Colonic mucosa (tissue), 4 donors: ENCODE data around the gene IQGAP2. TPM values are rescaled to one million over a fixed set of nuclear protein-coding genes. Genes with fewer than 3 reads are reported as not detected.

Experiments used
- DNase-seq: peaks from one replicate; pipeline ENCODE4 v3.0.0-alpha.2; 2020
- H3K27ac ChIP-seq: fragments of 200-600 bp; one replicate; pipeline ENCODE4 v1.8.0; 2021
- H3K27me3 ChIP-seq: fragments of 200-600 bp; one replicate; pipeline ENCODE4 v1.8.0; 2021
- H3K36me3 ChIP-seq: fragments of 200-600 bp; one replicate; pipeline ENCODE4 v1.8.0; 2021
- H3K4me1 ChIP-seq: fragments of 200-600 bp; one replicate; pipeline ENCODE4 v1.8.0; 2021; ENCODE audit warnings: mild to moderate bottlenecking
- H3K4me3 ChIP-seq: fragments of 200-600 bp; one replicate; pipeline ENCODE4 v1.8.0; 2021
- H3K9ac ChIP-seq, 2 donors: one replicate each; pipeline ENCODE4 v1.7.0; 2013; ENCODE audit warnings: control low read depth in 2 of 2, low read depth in 2 of 2, low read length in 2 of 2
- H3K9me3 ChIP-seq: fragments of 200-600 bp; one replicate; pipeline ENCODE4 v1.8.0; 2021
- intact Hi-C: fragments of 100-400 bp; cut with DNase I; formaldehyde crosslinking; loops from one replicate; pipeline ENCODE4 v1.14.1; 2022
- total RNA-seq, 2 donors: library from RNA; stranded (reverse); fragmentation: NEBNext Ultra II Directional in 1 of 2; extraction: Animal tissue kit (Norgen Biotek cat#: 25700) in 1 of 2; gene quantifications; one replicate each; pipeline ENCODE4 v1.2.1, GENCODE V29; 2021
- TF ChIP-seq, protein P1 (sequence below): fragments of 200-600 bp; IDR thresholded peaks from one replicate; pipeline ENCODE4 v1.8.0; 2022; ENCODE audit warnings: antibody characterized with exemption, mild to moderate bottlenecking
- donor health status: healthy.
- donor health status: DM: no; HTN: no; CAD: no.
- donor health status: DM: no; HTN: no; CAD: no.

The IQGAP2 gene
- total RNA-seq, 2 donors from 2014 or later = 62.2 to 75.6 TPM

DNA sequence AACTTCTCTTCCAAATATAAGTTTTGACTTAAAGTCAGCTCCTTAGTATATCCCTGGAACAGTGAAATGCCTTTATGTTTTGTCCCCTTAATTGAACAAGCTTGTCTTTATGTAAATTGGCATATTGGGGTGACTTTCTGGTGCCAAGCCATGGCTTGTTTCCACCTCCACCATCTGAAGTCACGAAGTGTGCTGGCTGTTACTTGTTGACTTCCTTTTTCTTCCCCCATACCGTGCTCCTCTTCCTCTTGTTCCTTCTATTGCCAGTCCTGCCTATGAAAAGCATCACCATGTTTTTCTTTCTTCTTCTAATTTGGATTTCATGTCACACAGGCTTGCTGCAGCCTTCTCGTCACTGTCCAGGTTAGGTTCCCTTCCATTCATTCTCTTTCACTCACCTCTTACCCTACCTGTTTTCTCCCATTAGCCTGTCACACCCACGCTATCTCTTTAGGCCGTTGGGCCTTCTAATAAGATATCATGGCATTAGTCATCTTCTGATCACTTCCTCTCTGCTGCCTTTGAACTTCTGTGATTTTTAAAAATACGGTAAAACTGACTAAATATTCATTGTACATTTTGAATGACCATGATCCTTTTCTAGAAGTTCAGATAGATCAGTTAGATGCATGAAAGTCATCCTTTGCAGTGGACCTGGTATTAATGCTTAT lies 48.1 kb downstream of the IQGAP2 start:
- Histone ChIP-seq H3K36me3 (no peaks in the 10 kb centered on the region), H3K27ac (no peak overlapping the region), H3K9ac (no peak overlapping the region), H3K4me3 (no peak overlapping the region), H3K4me1 (no peaks in the 10 kb centered on the region), H3K9me3 (no peaks in the 10 kb centered on the region), H3K27me3 (no peaks in the 10 kb centered on the region)
- TF ChIP-seq, protein P1, sequence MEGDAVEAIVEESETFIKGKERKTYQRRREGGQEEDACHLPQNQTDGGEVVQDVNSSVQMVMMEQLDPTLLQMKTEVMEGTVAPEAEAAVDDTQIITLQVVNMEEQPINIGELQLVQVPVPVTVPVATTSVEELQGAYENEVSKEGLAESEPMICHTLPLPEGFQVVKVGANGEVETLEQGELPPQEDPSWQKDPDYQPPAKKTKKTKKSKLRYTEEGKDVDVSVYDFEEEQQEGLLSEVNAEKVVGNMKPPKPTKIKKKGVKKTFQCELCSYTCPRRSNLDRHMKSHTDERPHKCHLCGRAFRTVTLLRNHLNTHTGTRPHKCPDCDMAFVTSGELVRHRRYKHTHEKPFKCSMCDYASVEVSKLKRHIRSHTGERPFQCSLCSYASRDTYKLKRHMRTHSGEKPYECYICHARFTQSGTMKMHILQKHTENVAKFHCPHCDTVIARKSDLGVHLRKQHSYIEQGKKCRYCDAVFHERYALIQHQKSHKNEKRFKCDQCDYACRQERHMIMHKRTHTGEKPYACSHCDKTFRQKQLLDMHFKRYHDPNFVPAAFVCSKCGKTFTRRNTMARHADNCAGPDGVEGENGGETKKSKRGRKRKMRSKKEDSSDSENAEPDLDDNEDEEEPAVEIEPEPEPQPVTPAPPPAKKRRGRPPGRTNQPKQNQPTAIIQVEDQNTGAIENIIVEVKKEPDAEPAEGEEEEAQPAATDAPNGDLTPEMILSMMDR = no peak
- no peak for DNase-seq
- intact Hi-C loops = no loop called here

DNA sequence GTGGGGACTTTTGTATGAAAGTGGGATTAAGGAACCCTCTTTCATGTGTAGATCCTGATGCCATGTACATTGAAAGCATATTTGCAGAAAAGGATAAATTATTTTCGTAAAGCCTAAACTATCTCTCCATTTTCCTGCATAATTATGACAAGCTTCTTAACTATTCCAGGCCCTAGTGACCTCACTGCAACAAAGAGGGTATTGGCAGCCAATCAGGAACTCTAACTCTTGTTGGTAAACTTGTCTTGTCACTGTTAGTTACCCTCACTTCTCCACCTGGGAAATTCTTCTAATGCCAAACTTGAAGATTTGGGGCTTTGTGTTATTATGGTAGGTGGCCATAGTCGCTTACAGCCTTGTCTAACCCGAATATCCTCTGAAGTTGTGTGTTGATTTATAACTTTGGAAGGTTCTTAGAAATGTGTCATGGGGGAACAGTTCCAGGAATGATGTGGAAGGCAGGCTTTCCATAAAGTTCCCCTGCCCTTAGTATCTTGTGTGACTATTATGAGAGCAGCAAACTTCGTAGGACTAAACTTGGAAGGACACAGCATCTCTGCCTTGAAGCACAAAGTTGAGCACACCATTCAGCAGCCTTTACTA lies 52.5 kb downstream of the IQGAP2 start:
- Histone ChIP-seq H3K4me3 (no peak overlapping the region), H3K27me3 (no peaks in the 10 kb centered on the region), H3K36me3 (no peaks in the 10 kb centered on the region), H3K9me3 (no peaks in the 10 kb centered on the region), H3K4me1 (peaks cover 3% of the 10 kb centered on the region), H3K27ac (no peak overlapping the region), H3K9ac (no peak overlapping the region)
- TF ChIP-seq, protein P1 = no peak
- intact Hi-C loops = no loop called here
- DNase-seq = no peak

DNA sequence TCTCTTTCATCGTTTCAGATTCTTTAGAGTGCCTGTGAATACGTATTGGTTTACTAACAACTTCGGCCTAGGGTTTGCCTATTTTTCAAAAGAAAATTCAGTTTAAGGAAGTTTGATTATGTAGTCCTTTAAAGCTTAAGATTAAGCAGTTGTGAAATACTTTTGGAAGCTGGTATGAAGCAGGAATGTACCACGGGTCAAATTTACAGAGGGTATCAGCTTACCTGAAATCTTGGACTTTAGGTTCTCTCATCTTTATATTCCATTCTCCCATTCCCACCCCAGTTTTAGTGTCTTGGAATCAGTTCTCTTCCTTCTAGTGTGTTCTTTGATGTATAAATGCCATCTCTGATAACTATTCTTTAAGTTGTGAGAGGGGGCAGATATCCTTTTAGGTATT lies 53.2 kb downstream of the IQGAP2 start:
- DNase-seq = no peak
- H3K36me3 ChIP-seq = no peaks in the 10 kb centered on the region
- peaks cover 3% of the 10 kb centered on the region for H3K4me1 ChIP-seq
- no peaks in the 10 kb centered on the region for H3K9me3 ChIP-seq
- intact Hi-C loops = no loop called here
- H3K27ac ChIP-seq = no peak overlapping the region
- no peak overlapping the region for H3K9ac ChIP-seq
- TF ChIP-seq, protein P1 = no peak
- no peaks in the 10 kb centered on the region for H3K27me3 ChIP-seq
- no peak overlapping the region for H3K4me3 ChIP-seq

DNA sequence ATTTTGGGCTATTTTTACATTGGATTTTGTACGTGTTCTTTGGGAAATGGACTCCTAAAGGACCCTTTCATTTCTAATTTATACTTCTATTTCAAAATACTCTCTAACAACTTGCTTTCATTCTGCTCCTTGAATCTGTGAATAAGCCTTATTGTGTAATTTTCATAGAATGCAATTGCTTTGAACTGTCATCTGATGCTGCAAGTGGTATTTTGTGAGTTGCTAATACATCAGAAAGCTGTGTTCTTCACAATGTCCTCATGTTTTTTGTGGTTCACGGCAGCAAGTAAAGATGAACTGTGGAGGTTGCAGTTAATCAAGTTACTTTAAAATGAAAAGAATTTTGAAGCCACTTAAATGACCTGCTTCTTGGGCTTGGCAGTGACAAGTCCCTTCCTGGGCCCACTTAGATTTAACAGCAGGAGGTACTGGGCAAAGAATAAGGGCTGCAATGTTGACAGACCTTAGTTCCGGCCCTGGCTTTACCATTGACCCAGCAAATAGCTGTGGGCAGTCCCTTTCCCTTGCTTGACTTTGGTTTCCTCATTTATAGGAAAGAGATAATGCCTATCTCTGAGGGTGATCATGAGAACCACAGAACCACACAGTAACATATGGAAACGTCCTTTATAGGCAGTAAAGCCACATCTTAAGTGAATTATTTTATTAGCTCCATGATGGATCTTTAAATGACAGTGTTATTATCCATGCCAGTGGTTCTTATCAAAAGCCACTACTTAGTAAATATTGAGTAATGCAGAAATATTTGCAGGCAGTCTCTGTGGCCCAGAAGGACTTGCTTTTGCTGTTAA lies 54.8 kb downstream of the IQGAP2 start:
- TF ChIP-seq, protein P1 = no peak
- Histone ChIP-seq H3K4me1 (peaks cover 3% of the 10 kb centered on the region), H3K36me3 (no peaks in the 10 kb centered on the region), H3K9me3 (no peaks in the 10 kb centered on the region), H3K27me3 (no peaks in the 10 kb centered on the region), H3K27ac (peak overlapping the region; percentile 45), H3K4me3 (no peak overlapping the region), H3K9ac (no peak overlapping the region)
- intact Hi-C loops = no loop called here
- no peak for DNase-seq

DNA sequence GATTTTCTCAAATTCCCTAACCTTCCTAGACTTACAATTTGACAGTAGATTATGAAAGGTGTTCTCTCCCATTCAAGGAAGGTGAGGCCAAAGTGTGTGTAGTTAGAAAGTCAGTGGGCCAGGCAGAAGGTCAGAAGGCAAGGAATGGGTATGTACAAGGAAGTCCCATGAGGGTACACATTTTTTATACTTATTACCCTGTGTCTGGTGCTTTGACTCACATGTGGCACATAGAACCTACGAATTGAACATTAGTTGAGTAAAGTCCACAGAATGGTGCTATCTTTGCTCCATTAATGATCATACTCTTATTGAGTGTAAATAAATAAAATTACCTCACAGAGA lies 55.4 kb downstream of the IQGAP2 start:
- no peaks in the 10 kb centered on the region for H3K27me3 ChIP-seq
- H3K4me3 ChIP-seq = no peak overlapping the region
- no peak overlapping the region for H3K9ac ChIP-seq
- no peaks in the 10 kb centered on the region for H3K9me3 ChIP-seq
- no peaks in the 10 kb centered on the region for H3K36me3 ChIP-seq
- TF ChIP-seq, protein P1 = no peak
- peaks cover 3% of the 10 kb centered on the region for H3K4me1 ChIP-seq
- intact Hi-C loops = no loop called here
- H3K27ac ChIP-seq = peak overlapping the region; percentile 45
- DNase-seq = no peak
